GM12873 (cell line): ENCODE measurements around the gene AIRE.

Experiments
- TF ChIP-seq, protein P1 (sequence below): IDR thresholded peaks from 2 replicates; pipeline ENCODE4 v1.5.1; 2012; ENCODE audit warnings: low read depth, mild to moderate bottlenecking, moderate library complexity, low read length, control low read depth; ENCODE audit not compliant: insufficient read depth; ENCODE audit errors: missing control alignments

AIRE gene

DNA sequence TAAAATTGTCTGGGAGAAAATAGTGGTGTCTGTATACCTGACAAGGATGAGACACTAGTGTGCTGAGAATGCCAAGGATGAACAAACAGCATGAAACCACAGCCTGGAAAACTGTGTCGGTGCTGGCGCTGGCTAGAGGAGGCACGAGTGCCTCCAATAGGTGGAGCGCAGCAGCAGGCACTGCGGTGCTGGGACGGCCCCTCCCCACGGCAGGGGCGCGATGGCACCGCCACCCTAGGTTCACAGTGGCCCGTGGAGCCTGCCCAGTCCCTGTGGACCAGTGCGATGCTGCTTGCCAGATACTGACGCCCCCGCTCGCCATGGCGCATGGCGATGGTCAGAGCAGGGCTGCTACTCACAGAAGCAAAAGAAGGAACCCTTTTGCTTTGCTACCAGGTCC is 46.7 kb downstream of the AIRE start:
- TF ChIP-seq, protein P1, sequence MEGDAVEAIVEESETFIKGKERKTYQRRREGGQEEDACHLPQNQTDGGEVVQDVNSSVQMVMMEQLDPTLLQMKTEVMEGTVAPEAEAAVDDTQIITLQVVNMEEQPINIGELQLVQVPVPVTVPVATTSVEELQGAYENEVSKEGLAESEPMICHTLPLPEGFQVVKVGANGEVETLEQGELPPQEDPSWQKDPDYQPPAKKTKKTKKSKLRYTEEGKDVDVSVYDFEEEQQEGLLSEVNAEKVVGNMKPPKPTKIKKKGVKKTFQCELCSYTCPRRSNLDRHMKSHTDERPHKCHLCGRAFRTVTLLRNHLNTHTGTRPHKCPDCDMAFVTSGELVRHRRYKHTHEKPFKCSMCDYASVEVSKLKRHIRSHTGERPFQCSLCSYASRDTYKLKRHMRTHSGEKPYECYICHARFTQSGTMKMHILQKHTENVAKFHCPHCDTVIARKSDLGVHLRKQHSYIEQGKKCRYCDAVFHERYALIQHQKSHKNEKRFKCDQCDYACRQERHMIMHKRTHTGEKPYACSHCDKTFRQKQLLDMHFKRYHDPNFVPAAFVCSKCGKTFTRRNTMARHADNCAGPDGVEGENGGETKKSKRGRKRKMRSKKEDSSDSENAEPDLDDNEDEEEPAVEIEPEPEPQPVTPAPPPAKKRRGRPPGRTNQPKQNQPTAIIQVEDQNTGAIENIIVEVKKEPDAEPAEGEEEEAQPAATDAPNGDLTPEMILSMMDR, result peak; percentile 3

- TF ChIP-seq, protein P1, result no peak
Observed at GRCh38 chr21:44332965-44333364, 47.3 kb downstream of the AIRE start.

DNA sequence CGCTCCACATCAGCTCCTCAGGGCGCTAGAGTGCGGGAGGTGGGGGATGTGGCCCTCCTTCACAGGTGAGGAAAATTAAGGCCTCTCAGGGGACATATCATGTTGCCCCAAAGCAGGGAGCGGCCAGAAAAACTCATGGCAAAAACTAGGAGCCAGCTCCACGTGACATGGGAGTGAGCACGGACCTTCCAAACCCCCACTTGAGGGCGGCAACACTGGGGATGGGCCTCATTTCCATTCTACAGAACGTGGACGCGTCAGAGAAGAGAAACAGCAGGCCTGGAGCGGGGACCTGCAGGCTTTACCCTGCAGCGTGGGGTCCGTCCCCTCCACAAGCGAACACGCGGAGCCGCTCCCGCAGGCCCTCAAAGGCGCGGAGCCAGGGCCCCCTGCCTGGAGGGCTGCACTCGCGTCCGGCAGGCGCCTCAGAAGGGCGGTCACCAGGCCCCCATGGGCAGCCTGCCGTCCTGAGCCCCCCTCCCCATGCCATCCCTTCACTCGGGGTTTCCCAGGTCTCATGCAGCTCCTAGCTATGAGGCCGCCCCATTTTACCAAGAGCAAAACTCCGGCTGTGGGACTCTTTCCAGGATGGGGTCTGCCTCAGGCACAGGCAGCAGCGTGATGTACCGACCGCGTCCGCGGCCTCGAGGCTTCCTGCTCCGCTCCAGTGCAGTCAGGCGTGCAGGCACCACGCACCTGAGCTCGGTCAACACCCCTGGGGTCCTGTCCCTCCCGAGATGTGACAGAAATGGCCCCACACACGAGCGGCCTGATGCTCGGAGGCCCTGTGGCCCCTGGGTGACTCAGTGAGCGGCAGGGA is 48.0 kb downstream of the AIRE start:
- TF ChIP-seq, protein P1, result no peak

GRCh38 chr21:44334329-44335030 is 48.8 kb downstream of the AIRE start:
- TF ChIP-seq, protein P1, result no peak

- TF ChIP-seq, protein P1, result no peak
Observed at GRCh38 chr21:44335266-44336059, 49.8 kb downstream of the AIRE start.

GRCh38 chr21:44337449-44337848 is 51.8 kb downstream of the AIRE start:
- TF ChIP-seq, protein P1, result no peak
